Spinal cord (tissue), 10 donors: ENCODE data around the gene GABBR1. TPM values are rescaled to one million over a fixed set of nuclear protein-coding genes. Genes with fewer than 3 reads are reported as not detected.

Source experiments
- DNase-seq, 6 donors: peaks; one replicate each; pipeline versions ENCODE4 v3.0.0 to v3.0.0-alpha.2; 2013 to 2015; ENCODE audit warnings: low spot score in 6 of 6, low read depth in 4 of 6
- H3K27ac ChIP-seq: one replicate; pipeline ENCODE4 v1.5.1; 2013; ENCODE audit warnings: low read depth, low read length, control low read depth
- H3K27me3 ChIP-seq: one replicate; pipeline ENCODE4 v1.6.1; 2013; ENCODE audit warnings: low read length; ENCODE audit not compliant: control insufficient read depth, insufficient read depth
- H3K36me3 ChIP-seq: one replicate; pipeline ENCODE4 v1.6.1; 2013; ENCODE audit warnings: low read length; ENCODE audit not compliant: control insufficient read depth, insufficient read depth
- H3K4me1 ChIP-seq: one replicate; pipeline ENCODE4 v1.6.1; 2013; ENCODE audit warnings: low read length; ENCODE audit not compliant: control insufficient read depth, insufficient read depth
- H3K4me3 ChIP-seq: one replicate; pipeline ENCODE4 v1.5.1; 2013; ENCODE audit warnings: low read depth, low read length, control low read depth
- H3K9me3 ChIP-seq: one replicate; pipeline ENCODE4 v1.6.1; 2013; ENCODE audit warnings: low read length; ENCODE audit not compliant: control insufficient read depth, insufficient read depth
- WGBS: methylation state at CpG from one replicate; pipeline ENCODE4 v1.1.5; 2013; ENCODE audit warnings: missing lambda C conversion rate; ENCODE audit not compliant: insufficient coverage; 5-methylcytosine and 5-hydroxymethylcytosine counted together
- polyA plus RNA-seq, 2 donors: library from polyadenylated mRNA; unstranded; fragments of 120-200 nt; gene quantifications; one replicate each; pipeline ENCODE4 v1.2.1, GENCODE V29; 2013; ENCODE audit not compliant: insufficient read length in 2 of 2
- total RNA-seq, 2 donors: library from RNA; depleted of rRNA in 1 of 2; stranded (reverse); fragments of 120-200 nt in 1 of 2; fragments of >200 nt in 1 of 2; gene quantifications; one replicate each; pipeline versions ENCODE4 v1.2.3 to v1.2.4, GENCODE V29; 2013 to 2014
- donor health status: healthy.

The GABBR1 gene
- total and polyA plus RNA-seq, 4 donors, result 97.9 to 438 (median 270) TPM

GRCh38 chr6:29608131-29608530 is 24.9 kb downstream of the GABBR1 start:
- Histone ChIP-seq H3K4me1 (peaks cover 67% of the 10 kb centered on the region), H3K9me3 (no peaks in the 10 kb centered on the region), H3K36me3 (peaks cover 77% of the 10 kb centered on the region), H3K27me3 (no peaks in the 10 kb centered on the region), H3K27ac (peak overlapping the region; percentile 25), H3K4me3 (no peak overlapping the region)
- DNase-seq, result peak in 3 of 6 donors; percentile 49 to 84 (median 61)

- Histone ChIP-seq H3K36me3 (peaks cover 71% of the 10 kb centered on the region), H3K27me3 (no peaks in the 10 kb centered on the region)
- WGBS, result 47% methylated on average over 2 of the region's 2 CpGs
Measured at GRCh38 chr6:29603930-29604329, 29.1 kb downstream of the GABBR1 start.

GRCh38 chr6:29603456-29603855 is 29.5 kb downstream of the GABBR1 start:
- Histone ChIP-seq H3K9me3 (no peaks in the 10 kb centered on the region), H3K4me3 (no peak overlapping the region), H3K36me3 (peaks cover 67% of the 10 kb centered on the region), H3K27me3 (no peaks in the 10 kb centered on the region), H3K27ac (no peak overlapping the region), H3K4me1 (peaks cover 50% of the 10 kb centered on the region)
- DNase-seq, result no peak
- WGBS, result 62% methylated on average over 11 of the region's 11 CpGs

More at GRCh38 chr6:29603930-29604329, 29.1 kb downstream of the GABBR1 start:
- H3K4me3 ChIP-seq, result no peak overlapping the region
- H3K4me1 ChIP-seq, result peaks cover 54% of the 10 kb centered on the region
- no peak overlapping the region for H3K27ac ChIP-seq
- no peaks in the 10 kb centered on the region for H3K9me3 ChIP-seq
- peak in 2 of 6 donors; percentile 35 to 41 for DNase-seq

- peak in 3 of 6 donors; percentile 45 to 87 (median 69) for DNase-seq
- H3K9me3 ChIP-seq, result no peaks in the 10 kb centered on the region
- H3K27me3 ChIP-seq, result no peaks in the 10 kb centered on the region
- 63% methylated on average over 12 of the region's 12 CpGs for WGBS
- H3K4me3 ChIP-seq, result no peak overlapping the region
- peak overlapping the region; percentile 16 for H3K27ac ChIP-seq
- peaks cover 43% of the 10 kb centered on the region for H3K4me1 ChIP-seq
- H3K36me3 ChIP-seq, result peaks cover 60% of the 10 kb centered on the region
Measured at GRCh38 chr6:29602564-29603361, 30.2 kb downstream of the GABBR1 start.

GRCh38 chr6:29598172-29598747 is 34.7 kb downstream of the GABBR1 start:
- H3K4me3 ChIP-seq, result no peak overlapping the region
- no peaks in the 10 kb centered on the region for H3K27me3 ChIP-seq
- no peak overlapping the region for H3K27ac ChIP-seq
- DNase-seq, result no peak
- peaks cover 10% of the 10 kb centered on the region for H3K4me1 ChIP-seq
- 36% methylated on average over 2 of the region's 2 CpGs for WGBS
- H3K9me3 ChIP-seq, result no peaks in the 10 kb centered on the region
- peaks cover 18% of the 10 kb centered on the region for H3K36me3 ChIP-seq

GRCh38 chr6:29597184-29597583 is 35.8 kb downstream of the GABBR1 start:
- Histone ChIP-seq H3K4me3 (no peak overlapping the region), H3K27me3 (no peaks in the 10 kb centered on the region), H3K4me1 (peaks cover 3% of the 10 kb centered on the region), H3K36me3 (peaks cover 9% of the 10 kb centered on the region), H3K27ac (no peak overlapping the region), H3K9me3 (no peaks in the 10 kb centered on the region)
- DNase-seq, result no peak
- WGBS, result no CpG with 5 or more reads among the region's 2 CpGs

GRCh38 chr6:29596381-29596900 is 36.5 kb downstream of the GABBR1 start:
- H3K9me3 ChIP-seq, result no peaks in the 10 kb centered on the region
- 83% methylated on average over 4 of the region's 6 CpGs for WGBS
- H3K27ac ChIP-seq, result no peak overlapping the region
- no peaks in the 10 kb centered on the region for H3K27me3 ChIP-seq
- H3K36me3 ChIP-seq, result peaks cover 8% of the 10 kb centered on the region
- H3K4me3 ChIP-seq, result no peak overlapping the region
- H3K4me1 ChIP-seq, result peaks cover 3% of the 10 kb centered on the region
- DNase-seq, result no peak

GRCh38 chr6:29593199-29593855 is 39.7 kb downstream of the GABBR1 start:
- WGBS, result 10% methylated on average over 1 of the region's 4 CpGs
- Histone ChIP-seq H3K36me3 (no peaks in the 10 kb centered on the region), H3K4me3 (no peak overlapping the region), H3K9me3 (no peaks in the 10 kb centered on the region), H3K4me1 (peaks cover 3% of the 10 kb centered on the region), H3K27me3 (no peaks in the 10 kb centered on the region), H3K27ac (no peak overlapping the region)
- no peak for DNase-seq

GRCh38 chr6:29591677-29592076 is 41.3 kb downstream of the GABBR1 start:
- DNase-seq, result no peak
- WGBS, result 73% methylated on average over 2 of the region's 2 CpGs
- no peaks in the 10 kb centered on the region for H3K9me3 ChIP-seq
- no peaks in the 10 kb centered on the region for H3K27me3 ChIP-seq
- H3K27ac ChIP-seq, result no peak overlapping the region
- no peaks in the 10 kb centered on the region for H3K36me3 ChIP-seq
- peaks cover 3% of the 10 kb centered on the region for H3K4me1 ChIP-seq
- no peak overlapping the region for H3K4me3 ChIP-seq
